ENCODE results near the gene DQX1.

Gene DQX1

GRCh38 chr2:74554820-74555531 lies 28.9 kb upstream of the DQX1 start:
- DNase-seq (ENCODE audit: low read depth in 2 of 2): no peak

- DNase-seq (ENCODE audit: low read depth in 2 of 2): peak; percentile 70 to 80
Measured at GRCh38 chr2:74553892-74554819, 28.1 kb upstream of the DQX1 start, which contains the start of the genes DOK1 and LOXL3. TSS of gene DOK1 (plus strand) at chr2:74554720. CDS start at chr2:74554755, 35 bp downstream. TSS of gene LOXL3 (minus strand) at chr2:74553942. CDS start at chr2:74552634, 1,308 bp downstream.

GRCh38 chr2:74552914-74553811 lies 27.1 kb upstream of the DQX1 start:
- no peak for DNase-seq (ENCODE audit: low read depth in 2 of 2)

- DNase-seq (ENCODE audit: low read depth in 2 of 2): no peak
Measured at GRCh38 chr2:74551942-74552913, 26.2 kb upstream of the DQX1 start.

GRCh38 chr2:74551530-74551929 lies 25.5 kb upstream of the DQX1 start:
- no peak for DNase-seq (ENCODE audit: low read depth in 2 of 2)

- DNase-seq (ENCODE audit: low read depth in 2 of 2): no peak
Measured at GRCh38 chr2:74550231-74550630, 24.2 kb upstream of the DQX1 start.

- no peak for DNase-seq (ENCODE audit: low read depth in 2 of 2)
Measured at GRCh38 chr2:74548900-74549826, 23.1 kb upstream of the DQX1 start.

- DNase-seq (ENCODE audit: low read depth in 2 of 2): no peak
Measured at GRCh38 chr2:74548285-74548899, 22.4 kb upstream of the DQX1 start.

- no peak for DNase-seq (ENCODE audit: low read depth in 2 of 2)
Measured at GRCh38 chr2:74546004-74546403, 20.0 kb upstream of the DQX1 start.

- DNase-seq (ENCODE audit: low read depth in 2 of 2): no peak
Measured at GRCh38 chr2:74544634-74545033, 18.6 kb upstream of the DQX1 start.

- no peak for DNase-seq (ENCODE audit: low read depth in 2 of 2)
Measured at GRCh38 chr2:74542978-74543377, 16.9 kb upstream of the DQX1 start.

GRCh38 chr2:74540291-74540690 lies 14.3 kb upstream of the DQX1 start:
- no peak for DNase-seq (ENCODE audit: low read depth in 2 of 2)

- no peak for DNase-seq (ENCODE audit: low read depth in 2 of 2)
Measured at GRCh38 chr2:74538881-74539339, 12.9 kb upstream of the DQX1 start.

- no peak for DNase-seq (ENCODE audit: low read depth in 2 of 2)
Measured at GRCh38 chr2:74537140-74537539, 11.1 kb upstream of the DQX1 start.

GRCh38 chr2:74536166-74536950 lies 10.3 kb upstream of the DQX1 start:
- no peak for DNase-seq (ENCODE audit: low read depth in 2 of 2)

- DNase-seq (ENCODE audit: low read depth in 2 of 2): no peak
Measured at GRCh38 chr2:74535440-74535965, 9.5 kb upstream of the DQX1 start.

GRCh38 chr2:74534411-74534810 lies 8.4 kb upstream of the DQX1 start:
- DNase-seq (ENCODE audit: low read depth in 2 of 2): no peak

GRCh38 chr2:74533464-74533863 lies 7.4 kb upstream of the DQX1 start:
- DNase-seq (ENCODE audit: low read depth in 2 of 2): no peak
